KOPT-K1 (cell line): ENCODE measurements around the gene PUS1.
"Not testable (repeated sequence)": the region's sequence is repeated elsewhere in the genome, so short reads cannot be mapped to it uniquely, and the experiment has no call there.

Source experiments
- H3K27ac ChIP-seq: fragments of 200-600 bp; sonication (generic); 2 replicates; pipeline ENCODE4 v1.5.1; 2016; ENCODE audit warnings: antibody characterized with exemption, mild to moderate bottlenecking, low read depth, low read length; ENCODE audit not compliant: poor library complexity, severe bottlenecking
- H3K36me3 ChIP-seq: fragments of 200-600 bp; sonication (generic); 2 replicates; pipeline ENCODE4 v1.5.1; 2017; ENCODE audit warnings: antibody characterized with exemption, mild to moderate bottlenecking, low read length, moderate library complexity; ENCODE audit not compliant: insufficient read depth
- H3K9me3 ChIP-seq: fragments of 200-600 bp; sonication (generic); 2 replicates; pipeline ENCODE4 v1.5.1; 2017; ENCODE audit warnings: antibody characterized with exemption, low read length, mild to moderate bottlenecking; ENCODE audit not compliant: insufficient read depth, poor library complexity, severe bottlenecking

The PUS1 gene

DNA sequence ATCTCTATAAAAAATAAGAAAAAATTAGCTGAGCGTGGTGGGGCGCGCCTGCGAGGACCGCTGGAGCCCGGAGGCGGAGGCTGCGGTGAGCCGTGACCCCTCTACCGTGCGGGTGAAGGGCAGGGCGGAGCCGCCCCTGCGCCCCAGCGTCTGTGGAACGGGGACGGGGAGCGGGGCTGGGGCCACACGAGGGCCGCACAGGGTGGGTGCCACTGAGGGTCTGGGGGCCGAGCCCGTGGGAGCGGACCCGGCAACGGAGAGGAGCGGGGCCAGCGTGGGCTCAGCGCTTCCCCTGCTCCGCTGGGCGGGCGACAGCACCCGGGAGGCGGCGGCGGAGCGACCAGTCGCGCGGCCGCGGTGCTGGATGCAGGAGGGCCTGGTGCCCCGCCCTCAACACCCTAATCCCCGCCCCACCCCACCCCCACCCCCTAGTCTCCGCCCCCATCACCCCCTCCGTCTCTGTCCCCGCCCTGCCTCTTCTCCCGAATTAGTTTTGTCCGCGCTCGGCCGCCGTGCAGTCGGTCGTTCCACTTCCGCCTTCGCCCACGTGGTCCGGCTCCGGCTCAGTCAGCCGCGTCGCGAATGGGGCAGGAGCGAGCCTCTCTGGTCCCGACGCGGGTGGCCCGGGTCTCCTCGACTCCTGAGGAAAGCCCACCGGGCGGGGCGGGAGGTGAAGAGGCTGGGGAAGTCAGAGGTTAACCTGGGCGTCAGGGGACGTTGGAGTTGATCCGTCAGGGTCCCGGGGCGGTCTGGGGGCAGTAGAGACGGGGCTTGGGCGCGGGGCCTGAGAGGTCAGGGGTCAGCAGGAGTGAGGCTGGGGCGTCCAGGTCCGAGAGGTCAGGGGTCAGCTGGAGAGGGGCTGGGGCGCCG, at the start of gene PUS1:
TSS of gene PUS1 (plus strand) at position 566 of the 870 bp plus-strand sequence. CDS start 447 bp downstream, outside the sequence.
- Histone ChIP-seq H3K36me3 (peaks cover 38% of the 10 kb centered on the region), H3K9me3 (no peaks in the 10 kb centered on the region), H3K27ac (peak within 1 kb of the TSS; percentile 90)

DNA sequence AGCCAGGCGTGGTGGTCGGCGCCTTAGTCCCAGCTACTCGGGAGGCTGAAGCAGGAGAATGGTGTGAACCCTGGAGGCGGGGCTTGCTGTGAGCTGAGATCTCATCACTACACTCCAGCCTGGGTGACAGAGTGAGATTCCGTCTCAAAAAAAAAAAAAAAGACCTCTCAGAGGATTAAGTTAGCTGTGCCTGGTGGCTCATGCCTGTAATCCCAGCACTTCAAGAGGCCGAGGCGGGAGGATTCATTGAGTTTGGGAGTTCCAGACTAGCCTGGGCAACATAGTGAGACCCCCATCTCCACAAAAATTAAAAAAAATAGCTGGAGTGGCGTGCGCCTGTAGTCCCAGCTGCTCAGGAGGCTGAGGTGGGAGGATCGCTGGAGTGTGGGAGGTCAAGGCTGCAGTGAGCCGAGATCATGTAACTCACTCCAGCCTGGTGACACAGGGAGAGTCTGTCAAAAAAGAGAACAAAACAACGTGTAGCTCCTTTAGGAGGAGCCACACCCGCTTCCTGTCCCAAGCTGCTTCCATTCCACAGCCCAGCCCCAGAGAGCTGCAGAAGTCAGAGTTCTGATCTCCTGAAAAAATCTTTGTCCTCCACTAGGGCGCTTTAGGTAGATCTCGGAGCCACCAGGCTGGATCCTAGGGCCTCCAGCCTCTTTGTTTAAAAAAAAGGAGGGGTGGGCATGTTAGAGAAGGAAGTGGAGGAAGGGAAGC, 46.1 kb upstream of the PUS1 start:
- Histone ChIP-seq H3K36me3 (no peaks in the 10 kb centered on the region), H3K9me3 (peaks cover 11% of the 10 kb centered on the region), H3K27ac (no peak overlapping the region)

DNA sequence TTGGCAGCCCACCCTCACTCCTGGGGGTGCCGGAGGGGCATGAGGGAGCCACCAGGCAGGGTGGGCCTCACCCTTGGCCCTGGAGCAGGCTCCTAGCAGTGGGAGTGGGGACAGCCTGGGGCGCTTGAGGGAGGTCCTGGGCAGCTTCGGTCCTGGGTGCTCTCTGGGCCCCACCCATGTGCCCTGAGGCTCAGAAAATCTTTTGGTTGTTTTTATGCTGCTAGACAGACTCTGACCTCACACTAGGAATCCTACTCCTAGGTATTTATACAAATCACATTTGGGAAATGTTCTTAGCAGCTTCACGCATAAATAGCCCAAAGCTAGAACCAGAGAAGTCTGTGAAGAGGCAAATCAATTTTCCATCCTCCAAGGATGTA, 45.6 kb upstream of the PUS1 start:
- H3K27ac ChIP-seq: no peak overlapping the region
- peaks cover 11% of the 10 kb centered on the region for H3K9me3 ChIP-seq
- H3K36me3 ChIP-seq: no peaks in the 10 kb centered on the region

DNA sequence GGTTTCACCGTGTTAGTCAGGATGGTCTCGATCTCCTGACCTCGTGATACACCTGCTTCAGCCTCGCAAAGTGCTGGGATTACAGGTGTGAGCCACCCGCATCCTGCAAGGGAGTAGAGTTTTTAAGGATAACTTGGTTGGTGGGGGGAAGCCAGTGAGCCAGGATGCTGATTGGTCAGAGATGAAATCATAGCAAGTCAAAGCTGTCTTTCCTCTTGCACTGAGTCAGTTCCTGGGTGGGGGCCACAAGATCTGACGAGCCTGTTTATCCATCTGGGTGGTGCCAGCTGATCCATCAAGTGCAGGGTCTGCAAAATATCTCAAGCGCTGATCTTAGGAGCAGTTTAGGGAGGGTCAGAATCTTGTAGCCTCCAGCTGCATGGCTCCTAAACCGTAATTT, 44.0 kb upstream of the PUS1 start:
- H3K9me3 ChIP-seq: peaks cover 11% of the 10 kb centered on the region
- H3K27ac ChIP-seq, H3K36me3 ChIP-seq: not testable (repeated sequence)

DNA sequence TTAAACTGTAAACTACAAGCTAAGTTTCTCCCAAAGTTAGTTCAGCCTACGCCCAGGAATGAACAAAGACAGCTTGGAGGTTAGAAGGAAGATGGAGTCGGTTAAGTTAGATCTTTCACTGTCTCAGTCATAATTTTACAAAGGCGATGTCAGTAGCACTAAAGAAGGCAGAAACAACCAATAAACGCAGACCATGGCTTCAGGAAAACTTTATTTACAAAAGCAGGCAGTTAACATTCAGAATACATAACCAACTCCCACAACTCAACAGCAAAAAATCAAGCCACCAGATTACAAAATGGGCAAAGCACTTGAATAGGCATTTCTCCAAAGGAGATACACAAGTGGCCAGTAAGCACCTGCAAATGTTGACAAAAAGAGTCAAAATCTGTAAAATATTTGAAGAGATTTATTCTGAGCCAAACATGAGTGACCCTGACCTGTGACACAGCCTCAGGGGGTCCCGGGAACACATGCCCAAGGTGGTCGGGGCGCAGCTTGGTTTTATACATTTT, 43.5 kb upstream of the PUS1 start:
- H3K9me3 ChIP-seq: peaks cover 11% of the 10 kb centered on the region
- no peaks in the 10 kb centered on the region for H3K36me3 ChIP-seq
- H3K27ac ChIP-seq: no peak overlapping the region

DNA sequence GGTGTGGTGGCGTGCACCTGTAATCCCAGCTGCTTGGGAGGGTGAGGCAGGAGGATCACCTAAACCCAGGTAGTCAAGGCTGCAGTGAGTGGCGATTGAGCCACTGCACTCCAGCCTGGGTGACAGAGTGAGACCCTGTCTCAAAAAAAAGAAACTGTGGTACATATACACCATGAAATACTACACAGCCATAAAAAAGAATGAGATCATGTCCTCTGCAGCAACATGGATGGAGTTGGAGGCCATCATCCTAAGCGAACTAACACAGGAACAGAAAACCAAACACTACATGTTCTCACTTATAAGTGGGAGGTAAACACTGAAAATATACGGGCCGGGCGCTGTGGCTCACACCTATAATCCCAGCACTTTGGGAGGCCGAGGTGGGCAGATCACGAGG, 37.4 kb upstream of the PUS1 start:
- not testable (repeated sequence) for H3K36me3 ChIP-seq, H3K9me3 ChIP-seq, H3K27ac ChIP-seq

DNA sequence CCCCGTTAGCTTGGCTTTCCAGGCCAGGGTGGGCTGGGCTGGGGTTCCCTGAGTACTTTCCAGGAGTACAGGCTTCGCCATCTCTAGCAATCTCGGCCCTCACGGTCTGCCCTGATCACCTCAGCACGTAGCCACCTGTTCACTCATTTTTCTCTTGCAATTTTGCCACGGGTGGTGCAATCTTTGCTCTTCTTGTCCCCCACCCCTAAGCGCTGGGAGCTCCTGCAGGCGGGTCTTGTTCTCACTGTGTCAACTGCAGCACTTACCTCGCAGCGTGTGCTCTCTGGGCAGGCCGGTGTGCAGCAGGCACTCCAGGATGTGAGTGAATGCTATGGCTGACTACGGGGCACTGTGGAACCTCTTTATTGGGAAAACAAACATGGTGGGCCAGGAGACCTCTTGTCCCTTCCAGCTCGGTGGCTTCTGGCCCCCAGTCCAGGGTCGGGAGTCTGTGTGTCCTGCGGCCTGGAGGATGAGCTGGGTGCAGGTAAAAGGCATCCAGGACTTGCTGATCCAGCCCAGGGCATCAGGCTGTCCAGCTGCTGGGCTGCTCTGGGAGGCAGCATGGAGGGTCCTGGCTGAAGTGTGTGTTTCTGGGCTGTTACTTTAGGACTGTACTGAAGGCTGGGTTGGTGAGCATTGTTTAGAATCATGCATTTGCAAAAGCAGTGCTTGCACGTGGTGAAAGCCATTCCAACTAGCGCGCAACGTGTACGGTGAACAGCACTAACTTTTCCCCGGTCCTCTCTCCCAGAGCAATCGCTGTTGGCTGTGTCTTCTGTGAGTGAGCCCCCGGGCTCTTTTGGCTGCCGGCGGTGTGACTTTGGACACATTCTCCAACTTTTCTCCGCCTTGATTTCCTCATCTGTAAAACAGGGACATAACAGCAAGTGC, 36.1 kb upstream of the PUS1 start:
- Histone ChIP-seq H3K36me3 (peaks cover 8% of the 10 kb centered on the region; the same call in 1 of the 2 replicates), H3K9me3 (no peaks in the 10 kb centered on the region), H3K27ac (no peak overlapping the region)

DNA sequence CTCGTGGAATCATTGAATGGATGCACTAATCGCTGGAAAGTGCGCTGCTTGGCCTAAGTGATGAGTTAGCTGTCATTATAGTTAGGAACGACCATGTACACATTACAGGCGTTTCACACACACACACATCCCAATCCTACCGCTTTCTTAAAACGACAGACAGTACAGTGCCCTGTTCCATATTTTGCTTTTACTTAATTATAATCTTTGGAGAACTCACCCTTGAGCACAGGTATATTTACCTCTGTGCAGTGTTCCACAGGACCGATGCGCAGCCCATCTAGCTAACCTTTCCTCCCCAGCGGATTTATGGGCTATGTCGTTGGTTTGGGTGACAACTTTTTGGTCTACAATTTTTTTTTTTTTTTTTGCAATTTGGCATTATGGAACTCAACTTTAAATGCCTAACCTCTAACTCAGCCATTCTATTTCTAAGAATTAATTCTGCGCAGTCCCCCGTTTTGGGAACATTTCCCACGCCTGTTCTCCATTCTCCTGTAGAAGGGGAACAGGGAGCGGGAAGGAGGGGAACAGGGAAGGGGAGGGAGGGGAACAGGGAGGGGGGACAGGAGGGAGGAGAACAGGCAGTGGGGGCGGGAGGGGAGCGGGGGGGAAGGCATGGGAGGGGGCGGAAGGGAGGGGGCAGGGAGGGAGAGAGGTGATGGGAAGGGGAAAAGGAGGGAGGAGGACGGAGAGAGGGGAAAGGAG, 35.3 kb upstream of the PUS1 start:
- H3K27ac ChIP-seq: no peak overlapping the region
- H3K9me3 ChIP-seq: no peaks in the 10 kb centered on the region
- H3K36me3 ChIP-seq: peaks cover 14% of the 10 kb centered on the region; the same call in 1 of the 2 replicates

DNA sequence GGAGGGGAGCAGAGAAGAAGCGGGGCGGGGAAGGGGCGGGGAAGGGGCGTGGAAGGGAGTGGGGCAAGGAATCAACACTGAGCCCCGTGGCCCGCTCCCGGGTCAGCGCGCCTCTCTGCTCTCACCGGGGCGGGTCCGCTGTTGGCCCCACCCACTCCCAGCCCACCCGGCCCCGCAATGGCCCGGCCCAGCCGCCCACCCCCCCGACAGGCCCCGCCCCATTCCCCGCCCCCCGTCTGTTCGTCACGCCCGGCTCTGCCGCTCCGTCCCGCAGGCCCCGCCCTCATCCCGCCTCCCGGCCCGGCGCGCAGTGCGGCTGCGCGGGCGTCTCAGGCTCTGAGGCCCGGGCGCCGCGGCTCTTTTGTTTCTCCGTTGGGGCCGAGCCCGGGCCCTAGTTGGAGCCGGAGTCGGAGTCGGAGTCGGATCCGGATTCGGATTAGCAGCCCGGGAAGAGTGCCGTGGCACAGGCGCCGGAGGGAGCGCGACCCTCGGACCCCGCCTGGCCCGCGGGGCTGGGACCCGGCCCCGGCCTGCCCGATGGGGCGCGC, 34.7 kb upstream of the PUS1 start, which contains the start of gene ULK1:
TSS of gene ULK1 (plus strand) at position 310 of the 548 bp plus-strand sequence. CDS start 380 bp downstream, outside the sequence.
- Histone ChIP-seq H3K9me3 (no peaks in the 10 kb centered on the region), H3K36me3 (peaks cover 14% of the 10 kb centered on the region; the same call in 1 of the 2 replicates), H3K27ac (peak within 1 kb of the TSS; percentile 70)

DNA sequence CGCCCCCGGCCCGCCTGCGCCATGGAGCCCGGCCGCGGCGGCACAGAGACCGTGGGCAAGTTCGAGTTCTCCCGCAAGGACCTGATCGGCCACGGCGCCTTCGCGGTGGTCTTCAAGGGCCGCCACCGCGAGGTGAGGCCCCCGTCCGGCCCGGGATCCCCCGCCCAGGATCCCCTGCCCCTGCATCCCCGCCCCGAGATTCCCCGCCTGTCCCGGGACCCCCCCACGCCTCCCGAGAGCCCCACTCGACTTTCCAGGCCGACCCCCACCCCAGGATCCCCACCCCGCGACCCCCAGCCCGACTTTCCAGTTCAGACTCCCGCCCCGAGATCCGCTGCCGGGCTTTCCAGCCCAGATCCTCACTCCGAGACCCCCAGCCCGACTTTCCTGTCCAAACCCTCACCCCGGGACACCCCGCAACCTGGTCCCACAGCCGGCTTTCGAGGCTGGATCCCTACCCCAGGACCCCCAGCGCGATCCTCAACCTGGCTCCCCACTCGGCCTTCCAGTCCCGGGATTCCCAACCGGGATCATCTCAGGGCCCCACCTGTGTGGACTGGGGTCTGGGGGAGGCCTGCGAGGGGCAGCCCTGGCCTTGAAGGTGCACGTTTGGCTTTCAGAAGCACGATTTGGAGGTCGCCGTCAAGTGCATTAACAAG, 34.0 kb upstream of the PUS1 start:
- Histone ChIP-seq H3K36me3 (peaks cover 16% of the 10 kb centered on the region; the same call in 1 of the 2 replicates), H3K9me3 (no peaks in the 10 kb centered on the region), H3K27ac (peak overlapping the region; percentile 70)

DNA sequence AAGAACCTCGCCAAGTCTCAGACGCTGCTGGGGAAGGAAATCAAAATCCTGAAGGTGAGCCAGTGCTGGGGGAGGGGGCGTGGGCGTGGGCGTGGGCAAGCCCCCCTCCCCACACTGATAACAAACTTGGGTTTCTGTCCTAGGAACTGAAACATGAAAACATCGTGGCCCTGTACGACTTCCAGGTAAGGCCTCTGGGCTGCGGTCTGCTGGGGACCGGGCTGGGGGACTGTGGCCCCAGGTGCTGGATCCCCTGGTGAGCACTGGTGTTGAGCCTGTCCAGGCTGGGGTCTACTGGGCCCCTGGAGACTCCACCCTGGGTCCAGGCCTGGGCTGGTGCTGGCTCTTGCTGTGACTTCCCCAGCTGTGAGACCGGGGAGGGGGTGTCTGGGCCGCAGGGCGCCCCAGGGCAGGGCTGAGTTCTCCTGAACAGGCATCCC, 33.4 kb upstream of the PUS1 start:
- Histone ChIP-seq H3K36me3 (peaks cover 21% of the 10 kb centered on the region; the same call in 1 of the 2 replicates), H3K27ac (peak overlapping the region; percentile 70), H3K9me3 (no peaks in the 10 kb centered on the region)

DNA sequence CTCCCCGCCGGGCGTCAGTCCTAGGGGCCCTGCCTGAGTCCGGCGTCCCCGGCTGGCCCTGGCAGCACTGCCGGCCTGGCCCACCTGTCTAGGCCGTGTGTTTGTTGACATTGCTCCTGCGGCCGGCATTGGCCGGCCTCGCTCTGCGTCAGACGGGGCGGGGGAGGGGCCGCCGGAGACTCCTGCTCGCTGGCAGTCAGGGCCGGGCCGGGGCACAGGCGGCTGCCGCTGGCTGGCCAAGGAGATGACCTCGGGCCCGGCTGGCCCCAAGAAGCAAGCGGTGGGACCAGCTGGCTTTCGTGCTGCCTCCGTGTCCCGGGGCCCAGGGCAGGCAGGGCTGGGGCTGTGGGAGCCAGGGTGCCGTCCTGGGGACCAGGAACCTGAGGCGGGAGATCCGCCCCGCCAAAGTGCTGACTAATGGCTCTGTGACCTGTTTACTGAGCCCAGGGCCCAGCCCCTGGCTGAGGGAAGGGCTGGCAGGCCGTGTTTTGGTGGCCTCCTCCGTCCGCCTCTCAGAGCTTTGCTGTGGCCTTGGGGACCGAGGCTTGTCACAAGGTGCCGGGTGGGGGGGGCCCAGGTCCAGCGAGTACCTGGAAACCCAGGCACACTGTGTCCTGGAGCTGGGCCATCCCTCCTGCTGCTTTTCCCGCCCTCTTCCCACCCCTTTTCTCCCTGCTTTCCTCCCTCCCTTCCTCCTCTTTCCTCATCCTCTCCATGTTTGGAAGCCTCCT, 32.8 kb upstream of the PUS1 start:
- H3K36me3 ChIP-seq: peaks cover 22% of the 10 kb centered on the region; the same call in 1 of the 2 replicates
- H3K9me3 ChIP-seq: no peaks in the 10 kb centered on the region
- H3K27ac ChIP-seq: peak overlapping the region; percentile 70

DNA sequence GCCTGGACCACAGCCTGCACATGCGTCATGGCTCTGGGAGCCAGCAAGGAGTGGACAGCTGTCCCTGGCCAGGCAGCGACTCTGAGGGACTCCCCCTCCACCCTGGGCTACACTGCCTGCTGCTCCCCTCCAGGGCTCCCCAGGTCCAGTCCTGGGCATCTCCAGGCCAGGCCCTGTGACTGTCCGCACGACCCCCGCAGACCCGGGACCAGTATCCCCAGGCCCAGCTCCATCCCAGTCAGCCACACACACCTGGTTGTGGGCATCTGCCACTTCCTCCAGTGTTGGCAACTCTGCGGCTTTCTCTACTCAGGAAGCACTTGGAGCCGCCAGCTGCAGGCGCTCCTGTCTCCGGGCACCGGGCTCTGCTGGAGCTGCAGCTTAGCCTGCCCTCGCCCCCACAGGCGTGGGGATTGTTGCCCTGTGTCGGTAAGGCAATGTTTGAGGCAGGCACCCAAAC, 32.2 kb upstream of the PUS1 start:
- no peaks in the 10 kb centered on the region for H3K9me3 ChIP-seq
- peaks cover 22% of the 10 kb centered on the region; the same call in 1 of the 2 replicates for H3K36me3 ChIP-seq
- peak overlapping the region; percentile 70 for H3K27ac ChIP-seq
